ENCODE measurements around the gene FMNL1.

DNA sequence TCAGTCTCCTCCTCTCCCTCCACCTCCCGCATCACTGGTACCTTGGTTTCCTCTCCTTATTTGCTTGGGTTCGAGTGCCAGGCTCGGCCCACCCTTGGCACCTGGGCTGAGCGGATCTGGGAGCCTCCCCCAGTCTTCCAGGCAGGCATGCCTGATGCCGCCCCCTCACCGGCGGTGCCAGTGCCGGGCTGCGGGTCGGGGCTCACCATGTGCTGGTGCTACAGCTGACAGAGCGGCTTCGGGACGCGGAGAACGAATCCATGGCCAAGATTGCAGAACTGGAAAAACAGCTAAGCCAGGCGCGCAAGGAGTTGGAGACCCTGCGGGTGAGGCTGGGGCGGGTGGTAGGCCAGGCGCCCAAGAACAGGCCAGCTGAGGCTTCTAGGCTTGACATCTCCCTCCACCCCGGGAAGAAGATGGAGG lies 19.2 kb downstream of the FMNL1 start:
- TF ChIP-seq POLR2A (IDR thresholded peaks at IDR 0.05): no peak
- TF ChIP-seq, protein P1, sequence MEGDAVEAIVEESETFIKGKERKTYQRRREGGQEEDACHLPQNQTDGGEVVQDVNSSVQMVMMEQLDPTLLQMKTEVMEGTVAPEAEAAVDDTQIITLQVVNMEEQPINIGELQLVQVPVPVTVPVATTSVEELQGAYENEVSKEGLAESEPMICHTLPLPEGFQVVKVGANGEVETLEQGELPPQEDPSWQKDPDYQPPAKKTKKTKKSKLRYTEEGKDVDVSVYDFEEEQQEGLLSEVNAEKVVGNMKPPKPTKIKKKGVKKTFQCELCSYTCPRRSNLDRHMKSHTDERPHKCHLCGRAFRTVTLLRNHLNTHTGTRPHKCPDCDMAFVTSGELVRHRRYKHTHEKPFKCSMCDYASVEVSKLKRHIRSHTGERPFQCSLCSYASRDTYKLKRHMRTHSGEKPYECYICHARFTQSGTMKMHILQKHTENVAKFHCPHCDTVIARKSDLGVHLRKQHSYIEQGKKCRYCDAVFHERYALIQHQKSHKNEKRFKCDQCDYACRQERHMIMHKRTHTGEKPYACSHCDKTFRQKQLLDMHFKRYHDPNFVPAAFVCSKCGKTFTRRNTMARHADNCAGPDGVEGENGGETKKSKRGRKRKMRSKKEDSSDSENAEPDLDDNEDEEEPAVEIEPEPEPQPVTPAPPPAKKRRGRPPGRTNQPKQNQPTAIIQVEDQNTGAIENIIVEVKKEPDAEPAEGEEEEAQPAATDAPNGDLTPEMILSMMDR (IDR thresholded peaks at IDR 0.05): no peak
